PC-3 (cell line): ENCODE data around the gene SEC24B. TPM values are rescaled to one million over a fixed set of nuclear protein-coding genes. Genes with fewer than 3 reads are reported as not detected.

ENCODE experiments used
- ATAC-seq: fragments of 200-7000 bp; cut with Tn5 transposase; 2 replicates; pipeline ENCODE4 v1.9.1; 2020; ENCODE audit warnings: mild to moderate bottlenecking, moderate library complexity
- BruUV-seq: library from RNA; stranded (reverse); fragments of 400-500 nt; replicated peaks from 2 replicates; lab custom pipeline; 2021; lab: Mats Ljungman, UMichigan
- CTCF ChIA-PET: fragments of 300-600 bp; sonication (Branson Sonifier 250); formaldehyde crosslinking; loops from one replicate; lab custom pipeline; 2022; ENCODE audit warnings: antibody characterized with exemption; lab: Charles Lee
- POLR2A ChIA-PET: fragments of 300-600 bp; sonication (Branson Sonifier 250); formaldehyde crosslinking; loops from one replicate; lab custom pipeline; 2022; ENCODE audit warnings: antibody characterized with exemption; ENCODE audit not compliant: unreplicated experiment; lab: Charles Lee
- DNase-seq: peaks from one replicate; pipeline ENCODE4 v3.0.0-alpha.2; 2015
- H2AFZ ChIP-seq: fragments of 300-600 bp; sonication (generic); 2 replicates; pipeline ENCODE4 v1.6.0; 2016; ENCODE audit warnings: antibody characterized with exemption, low read length
- H3F3A ChIP-seq: fragments of 300-600 bp; sonication (generic); one replicate; pipeline ENCODE4 v1.6.0; 2017; ENCODE audit warnings: antibody characterized with exemption, low read length, control low read depth, mild to moderate bottlenecking; ENCODE audit not compliant: unreplicated experiment
- H3K27ac ChIP-seq: fragments of 300-600 bp; sonication (generic); 2 replicates; pipeline ENCODE4 v1.5.1; 2016; ENCODE audit warnings: mild to moderate bottlenecking, low read length
- H3K27me3 ChIP-seq: fragments of 300-600 bp; sonication (generic); 2 replicates; pipeline ENCODE4 v1.6.1; 2016; ENCODE audit warnings: low read length, mixed read lengths
- H3K36me3 ChIP-seq: fragments of 300-600 bp; sonication (generic); 2 replicates; pipeline ENCODE4 v1.6.1; 2016; ENCODE audit warnings: low read depth, mixed run types, low read length, mixed read lengths
- H3K4me1 ChIP-seq: fragments of 300-600 bp; sonication (generic); 2 replicates; pipeline ENCODE4 v1.5.1; 2016; ENCODE audit warnings: low read length; ENCODE audit not compliant: insufficient read depth
- H3K4me2 ChIP-seq: fragments of 300-600 bp; sonication (generic); 2 replicates; pipeline ENCODE4 v1.6.0; 2016; ENCODE audit warnings: low read length
- H3K4me3 ChIP-seq: fragments of 300-600 bp; sonication (generic); 2 replicates; pipeline ENCODE4 v1.5.1; 2016; ENCODE audit warnings: mild to moderate bottlenecking, low read length, mixed read lengths
- H3K79me2 ChIP-seq: fragments of 300-600 bp; sonication (generic); 2 replicates; pipeline ENCODE4 v1.6.1; 2017; ENCODE audit warnings: low read length, mixed read lengths
- H3K9ac ChIP-seq: fragments of 300-600 bp; sonication (generic); 2 replicates; pipeline ENCODE4 v1.6.0; 2016; ENCODE audit warnings: mild to moderate bottlenecking, low read length
- H3K9me2 ChIP-seq: fragments of 300-600 bp; sonication (generic); replicated peaks from 2 replicates; pipeline ENCODE4 v1.6.1; 2016; ENCODE audit warnings: mixed run types, low read length, mixed read lengths
- H3K9me3 ChIP-seq: fragments of 300-600 bp; sonication (generic); 2 replicates; pipeline ENCODE4 v1.6.1; 2016; ENCODE audit warnings: low read length, mixed read lengths
- H4K20me1 ChIP-seq: fragments of 300-600 bp; sonication (generic); 2 replicates; pipeline ENCODE4 v1.6.1; 2016; ENCODE audit warnings: low read length, mixed read lengths
- CTCF ChIP-seq: fragments of 300-600 bp; sonication (generic); conservative IDR thresholded peaks from 2 replicates; pipeline ENCODE4 v1.5.1; 2017; ENCODE audit warnings: antibody characterized with exemption, low read depth, mild to moderate bottlenecking, low read length
- EZH2 ChIP-seq: fragments of 300-600 bp; sonication (generic); IDR thresholded peaks from one replicate; pipeline ENCODE4 v1.6.1; 2017; ENCODE audit warnings: antibody characterized with exemption, mild to moderate bottlenecking, low read length; ENCODE audit not compliant: unreplicated experiment
- EZH2phosphoT487 ChIP-seq: fragments of 300-600 bp; sonication (generic); IDR thresholded peaks from 2 replicates; pipeline ENCODE4 v1.6.1; 2018; ENCODE audit warnings: mild to moderate bottlenecking, antibody characterized with exemption, low read length, borderline replicate concordance
- intact Hi-C: fragments of 100-400 bp; cut with micrococcal nuclease; formaldehyde crosslinking; loops from 2 replicates; pipeline ENCODE4 v1.9.0; 2023
- total RNA-seq: library from RNA; depleted of rRNA; stranded (reverse); fragments of >200 nt; gene quantifications from 2 replicates; pipeline ENCODE4 v1.2.3, GENCODE V29; 2014

Gene SEC24B
- total RNA-seq, 1 experiment from 2014 or later = 11.3 TPM

- H3K27me3 ChIP-seq = no peaks in the 10 kb centered on the region
- H3K9ac ChIP-seq = no peak overlapping the region
- H3K9me3 ChIP-seq = no peaks in the 10 kb centered on the region
- no peaks in the 10 kb centered on the region for H3K4me1 ChIP-seq
- no peaks in the 10 kb centered on the region for H3K36me3 ChIP-seq
- intact Hi-C loops = no loop called here
- TF ChIP-seq CTCF (no peak), EZH2phosphoT487 (no peak), EZH2 (no peak)
- no peaks in the 10 kb centered on the region for H4K20me1 ChIP-seq
- no peak overlapping the region for H3K4me2 ChIP-seq
- H3K27ac ChIP-seq = no peak overlapping the region
- ATAC-seq (no peak), DNase-seq (no peak)
- POLR2A ChIA-PET = no interaction called here
- BruUV-seq = no TSS peak
- H3K9me2 ChIP-seq = no peaks in the 10 kb centered on the region
- CTCF ChIA-PET = no interaction called here
- no peaks in the 10 kb centered on the region for H3K79me2 ChIP-seq
- no peaks in the 10 kb centered on the region for H3F3A ChIP-seq
- H3K4me3 ChIP-seq = no peak overlapping the region
- H2AFZ ChIP-seq = no peak overlapping the region
Observed at GRCh38 chr4:109571494-109571893, 137.9 kb downstream of the SEC24B start.

- no peak overlapping the region for H3K27ac ChIP-seq
- H3K79me2 ChIP-seq = no peaks in the 10 kb centered on the region
- ATAC-seq (no peak), DNase-seq (no peak)
- TF ChIP-seq EZH2phosphoT487 = no peak
- TF ChIP-seq EZH2 = no peak
- no peak for TF ChIP-seq CTCF
- no peaks in the 10 kb centered on the region for H3K4me1 ChIP-seq
- no peaks in the 10 kb centered on the region for H3K27me3 ChIP-seq
- no peaks in the 10 kb centered on the region for H3K36me3 ChIP-seq
- no peaks in the 10 kb centered on the region for H3K9me2 ChIP-seq
- H3K4me2 ChIP-seq = no peak overlapping the region
- no TSS peak for BruUV-seq
- H3K9ac ChIP-seq = no peak overlapping the region
- ChIA-PET POLR2A (interaction anchor here (0.5 kb wide), 1 partner anchor 157 kb away, joined by 7 read pairs; the partner anchor contains the start of gene PLA2G12A), CTCF (no interaction called here)
- H3K4me3 ChIP-seq = no peak overlapping the region
- no peak overlapping the region for H2AFZ ChIP-seq
- intact Hi-C loops = no loop called here
- H3F3A ChIP-seq = no peaks in the 10 kb centered on the region
- no peaks in the 10 kb centered on the region for H3K9me3 ChIP-seq
- no peaks in the 10 kb centered on the region for H4K20me1 ChIP-seq
Observed at GRCh38 chr4:109572154-109572553, 138.5 kb downstream of the SEC24B start.

- BruUV-seq = no TSS peak
- intact Hi-C loops = no loop called here
Observed at GRCh38 chr4:109574443-109574850, 140.8 kb downstream of the SEC24B start.

More at GRCh38 chr4:109574443-109574850, 140.8 kb downstream of the SEC24B start:
- TF ChIP-seq CTCF (0 out of 2 replicates have a peak, but pooled peaks have one; percentile 28), EZH2phosphoT487 (no peak)
- peak; percentile 11 for DNase-seq
- H3K79me2 ChIP-seq = no peaks in the 10 kb centered on the region
- no peaks in the 10 kb centered on the region for H3K27me3 ChIP-seq
- H3K27ac ChIP-seq = no peak overlapping the region
- H3K4me2 ChIP-seq = no peak overlapping the region
- no peak overlapping the region for H3K9ac ChIP-seq
- ChIA-PET POLR2A (no interaction called here), CTCF (no interaction called here)
- peak; percentile 33; the same call in 1 of the 2 replicates for ATAC-seq
- H3K36me3 ChIP-seq = no peaks in the 10 kb centered on the region
- H3F3A ChIP-seq = no peaks in the 10 kb centered on the region
- H3K9me3 ChIP-seq = no peaks in the 10 kb centered on the region
- H4K20me1 ChIP-seq = no peaks in the 10 kb centered on the region
- no peak overlapping the region for H2AFZ ChIP-seq
- H3K4me1 ChIP-seq = no peaks in the 10 kb centered on the region
- H3K9me2 ChIP-seq = no peaks in the 10 kb centered on the region
- H3K4me3 ChIP-seq = no peak overlapping the region
